ENCODE measurements around the gene GPR62. TPM values are rescaled to one million over a fixed set of nuclear protein-coding genes. Genes with fewer than 3 reads are reported as not detected.

GPR62 gene
- total and polyA plus RNA-seq, 2 of the 8 experiments (the other 6 are each of a cell fraction or from before 2014, with no cell fraction given), result 0.22 to 0.29 TPM

DNA sequence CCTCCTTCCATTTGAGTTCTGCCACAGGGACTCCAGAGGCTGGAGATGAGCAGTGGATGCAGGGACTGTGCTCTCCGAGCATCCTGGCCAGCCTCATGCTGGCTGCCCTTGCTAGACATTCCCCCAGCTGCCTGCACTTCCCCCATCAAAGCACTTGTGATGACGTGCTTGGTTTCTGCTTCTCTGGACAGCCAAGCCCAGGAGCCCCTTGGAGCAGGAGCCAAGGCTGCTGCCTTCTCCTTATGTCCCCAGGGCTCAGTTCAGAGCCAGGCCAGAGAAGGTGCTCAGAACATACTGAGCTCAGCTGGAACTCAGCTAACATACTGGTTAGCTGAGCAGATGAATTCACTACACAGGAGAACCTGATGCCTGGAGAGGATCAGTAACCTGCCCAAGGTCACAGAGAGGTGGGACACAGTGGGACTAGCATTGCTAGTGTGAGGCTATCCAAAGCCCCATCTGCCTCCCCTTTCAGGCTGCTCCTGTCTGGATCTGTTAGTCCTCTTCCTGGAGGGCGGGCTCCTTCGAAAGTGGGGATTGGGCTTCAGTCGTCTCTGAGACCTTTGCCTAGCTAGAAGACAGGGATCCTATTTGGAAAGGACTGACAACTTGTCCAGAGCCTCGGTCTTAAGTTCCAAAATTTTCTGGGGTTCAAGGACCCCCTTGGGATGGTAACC lies 7.8 kb downstream of the GPR62 start:
- CTCF ChIA-PET (ENCODE audit: partially characterized antibody), result interaction anchor here (0.7 to 10.5 kb wide), 10 partner anchors 8 to 376 kb away, joined by 3 to 66 read pairs (median 4); partner anchors contain the start of genes ABHD14A, ABHD14B, ACY1 and GPR62
- no peak overlapping the region for H4K5ac ChIP-seq (ENCODE audit: insufficient read length, low read depth, low read length)
- H2BK15ac ChIP-seq (ENCODE audit: low read length), result 0 out of 2 replicates have a peak overlapping the region, but pooled peaks have one; percentile 19
- H3K4me1 ChIP-seq (replicated peaks in 1 of 4; ENCODE audit: control insufficient read depth in 3 of 4, insufficient read depth in 4 of 4, low read length in 3 of 4), result peaks cover 4 to 27% (median 20%) of the 10 kb centered on the region in 4 experiments
- H3K36me3 ChIP-seq (ENCODE audit: control insufficient read depth in 2 of 4, insufficient read depth in 4 of 4, low read length in 3 of 4), result no peaks in the 10 kb centered on the region
- H3K27ac ChIP-seq (ENCODE audit: low read depth, low read length), result no peak overlapping the region
- H3K79me2 ChIP-seq (ENCODE audit: control insufficient read depth in 1 of 2, insufficient read depth in 2 of 2, low read length in 2 of 2), result no peaks in the 10 kb centered on the region
- H3K18ac ChIP-seq (ENCODE audit: extremely low read depth, low read length), result peak overlapping the region; percentile 68
- H3K27me3 ChIP-seq (replicated peaks in 1 of 4; ENCODE audit: control insufficient read depth in 3 of 4, extremely low read depth in 1 of 4, insufficient read depth in 3 of 4, low read length in 3 of 4), result peaks cover 0 to 13% (median 2%) of the 10 kb centered on the region in 4 experiments; a peak in 5 of 7 replicates
- H4K91ac ChIP-seq (replicated peaks; ENCODE audit: insufficient read length, low read length), result no peak overlapping the region
- H3K9me3 ChIP-seq (ENCODE audit: insufficient read depth in 2 of 2, low read depth in 1 of 2, low read length in 1 of 2), result no peaks in the 10 kb centered on the region
- no peak overlapping the region for H3K56ac ChIP-seq (replicated peaks; ENCODE audit: insufficient read length, low read depth, low read length)
- H2AFZ ChIP-seq (ENCODE audit: low read length), result no peak overlapping the region
- H3K79me1 ChIP-seq (ENCODE audit: low read depth, low read length), result no peaks in the 10 kb centered on the region
- H2BK12ac ChIP-seq (ENCODE audit: low read depth, low read length), result peak overlapping the region; percentile 39; the same call in 1 of the 2 replicates
- peak overlapping the region; percentile 65; the same call in 1 of the 2 replicates for H2AK5ac ChIP-seq (ENCODE audit: low read depth, low read length)
- no peak overlapping the region for H3K9ac ChIP-seq (replicated peaks in 1 of 4; ENCODE audit: extremely low read depth in 1 of 4, low read depth in 3 of 4, low read length in 3 of 4)
- H4K20me1 ChIP-seq (replicated peaks in 1 of 2; ENCODE audit: control insufficient read depth in 1 of 2, insufficient read depth in 2 of 2, low read length in 2 of 2), result peaks cover 0 to 10% of the 10 kb centered on the region in 2 experiments
- H2BK120ac ChIP-seq (replicated peaks; ENCODE audit: low read depth, low read length), result no peak overlapping the region
- H2BK20ac ChIP-seq (ENCODE audit: low read length), result no peak overlapping the region
- no peak overlapping the region for H2BK5ac ChIP-seq (ENCODE audit: low read depth, low read length)
- peaks cover 7% of the 10 kb centered on the region; the same call in 1 of the 2 replicates for H3K23me2 ChIP-seq (ENCODE audit: low read depth, low read length)
- H3K4me2 ChIP-seq (ENCODE audit: insufficient read depth in 1 of 2, low read depth in 2 of 2, low read length in 2 of 2), result no peak overlapping the region
- DNase-seq (ENCODE audit: low read depth in 1 of 2, low spot score in 2 of 2) (no peak), FAIRE-seq (no peak)
- TF ChIP-seq CEBPB (IDR thresholded peaks at IDR 0.05; ENCODE audit: low read depth, low read length) (no peak), RFX5 (IDR thresholded peaks at IDR 0.05; ENCODE audit: borderline replicate concordance, low read depth, low read length) (no peak), KDM1A (IDR thresholded peaks at IDR 0.05; ENCODE audit: borderline replicate concordance, low read length) (no peak), EP300 (IDR thresholded peaks at IDR 0.05; ENCODE audit: borderline replicate concordance in 1 of 2, low read depth in 2 of 2, low read length in 2 of 2) (no peak), TCF12 (IDR thresholded peaks at IDR 0.05; ENCODE audit: low read depth, low read length) (no peak), GABPA (IDR thresholded peaks at IDR 0.05; ENCODE audit: borderline replicate concordance, insufficient read depth, low read length) (no peak)
- WGBS, 2 experiments (ENCODE audit: extremely low coverage in 1 of 2, insufficient coverage in 1 of 2, insufficient read length in 1 of 2, insufficient replicate concordance in 2 of 2, low coverage in 1 of 2, low lambda C conversion rate in 2 of 2, missing lambda C conversion rate in 1 of 2), result 84% methylated on average over 6 of the region's 6 CpGs; no CpG with 5 or more reads in 1 of the 2 experiments
- no peak overlapping the region for H3K14ac ChIP-seq (ENCODE audit: insufficient read length)
- H4K8ac ChIP-seq (ENCODE audit: extremely low read depth, insufficient read depth, low read length), result no peak overlapping the region
- no peak overlapping the region for H3K4me3 ChIP-seq (ENCODE audit: extremely low read depth in 1 of 4, insufficient read depth in 2 of 4, low read depth in 3 of 4, low read length in 4 of 4)
- H3K23ac ChIP-seq (ENCODE audit: insufficient read length), result no peak overlapping the region
- no peak overlapping the region for H3K4ac ChIP-seq (replicated peaks; ENCODE audit: insufficient read length, low read depth, low read length)
- POLR2A ChIA-PET (ENCODE audit: partially characterized antibody), result interaction anchor here (0.6 to 29.3 kb wide), 5 partner anchors 13 to 116 kb away, joined by 3 to 923 read pairs (median 13); partner anchors contain the start of genes ABHD14A, ABHD14B, ACY1 and GPR62

Data from H1 (cell line).